HepG2 (cell line): Measurements from ENCODE around the gene ANKLE1. TPM values are rescaled to one million over a fixed set of nuclear protein-coding genes. Genes with fewer than 3 reads are reported as not detected.

Source experiments
- BORCS8-MEF2B ChIP-seq: sonication (generic); formaldehyde crosslinking; IDR thresholded peaks from 2 replicates; pipeline ENCODE4 v1.8.0; 2022; ENCODE audit warnings: mild to moderate bottlenecking, missing genetic modification reagents
- GRHL1 ChIP-seq: sonication (generic); formaldehyde crosslinking; conservative IDR thresholded peaks from 2 replicates; pipeline ENCODE4 v1.8.0; 2022; ENCODE audit warnings: missing genetic modification reagents
- HBP1 ChIP-seq: IDR thresholded peaks from 2 replicates; pipeline ENCODE4 v1.6.1; 2016; ENCODE audit warnings: low read depth, control low read depth
- IRF1 ChIP-seq: sonication (generic); formaldehyde crosslinking; IDR thresholded peaks from 2 replicates; pipeline ENCODE4 v1.4.0; 2020; ENCODE audit warnings: low read depth, mild to moderate bottlenecking, missing genetic modification reagents
- MTA3 ChIP-seq: sonication (generic); formaldehyde crosslinking; IDR thresholded peaks from 2 replicates; pipeline ENCODE4 v1.4.0; 2020; ENCODE audit warnings: missing genetic modification reagents
- PTBP1 ChIP-seq: fragments of 200-400 bp; formaldehyde crosslinking; IDR thresholded peaks from 2 replicates; pipeline ENCODE4 v1.6.1; 2018; ENCODE audit warnings: low read length, low read depth; ENCODE audit not compliant: poor library complexity, severe bottlenecking
- ZBTB7B ChIP-seq: sonication (generic); formaldehyde crosslinking; IDR thresholded peaks from 2 replicates; pipeline ENCODE4 v1.4.0; 2020; ENCODE audit warnings: missing genetic modification reagents
- ZFP37 ChIP-seq: sonication (generic); formaldehyde crosslinking; IDR thresholded peaks from 2 replicates; pipeline ENCODE4 v1.4.0; 2020; ENCODE audit warnings: missing genetic modification reagents, borderline replicate concordance
- ZFP90 ChIP-seq: sonication (generic); formaldehyde crosslinking; IDR thresholded peaks from 2 replicates; pipeline ENCODE4 v1.8.0; 2022; ENCODE audit warnings: missing genetic modification reagents, mild to moderate bottlenecking, inconsistent platforms, borderline replicate concordance
- ZNF432 ChIP-seq: sonication (generic); formaldehyde crosslinking; IDR thresholded peaks from 2 replicates; pipeline ENCODE4 v1.5.0; 2020; ENCODE audit warnings: missing genetic modification reagents, mild to moderate bottlenecking, borderline replicate concordance
- ZNF709 ChIP-seq: sonication (generic); formaldehyde crosslinking; IDR thresholded peaks from 2 replicates; pipeline ENCODE4 v1.5.0; 2020; ENCODE audit warnings: mild to moderate bottlenecking, missing genetic modification reagents
- polyA plus RNA-seq, 8 experiments: library from polyadenylated mRNA; depleted of rRNA in 3 of 8; stranded (reverse) in 7 of 8; unstranded in 1 of 8; fragments of >200 nt; fragmentation: Illumina TruSeq in 4 of 8; extraction: Trizol in 4 of 8; gene quantifications; 2 replicates each; pipeline versions ENCODE4 v1.2.1 to v1.2.3, GENCODE V29; 2011 to 2016; ENCODE audit warnings: low read depth in 4 of 8, missing spikeins in 1 of 8, mixed read lengths in 1 of 8; ENCODE audit not compliant: insufficient read depth in 1 of 8
- total RNA-seq, 5 experiments: library from RNA; depleted of rRNA; stranded (reverse); fragments of >200 nt; fragmentation: Illumina TruSeq; extraction: Trizol; gene quantifications; 2 replicates each; pipeline ENCODE4 v1.2.3, GENCODE V29; 2016; ENCODE audit warnings: low read depth in 1 of 5
- TF ChIP-seq, protein P1 (sequence below): sonication (generic); formaldehyde crosslinking; IDR thresholded peaks from 2 replicates; pipeline ENCODE4 v1.4.0; 2020; ENCODE audit warnings: missing genetic modification reagents, borderline replicate concordance
- TF ChIP-seq, protein P2 (sequence below): sonication (generic); formaldehyde crosslinking; IDR thresholded peaks from 2 replicates; pipeline ENCODE4 v1.4.0; 2020; ENCODE audit warnings: missing genetic modification reagents, borderline replicate concordance

ANKLE1 gene
- total and polyA plus RNA-seq, 2 of the 13 experiments (the other 11 are each of a cell fraction or from before 2014, with no cell fraction given): 0.69 to 1.5 TPM

GRCh38 chr19:17327654-17328516, 46.2 kb downstream of the ANKLE1 start (continued):
- TF ChIP-seq, protein P1, sequence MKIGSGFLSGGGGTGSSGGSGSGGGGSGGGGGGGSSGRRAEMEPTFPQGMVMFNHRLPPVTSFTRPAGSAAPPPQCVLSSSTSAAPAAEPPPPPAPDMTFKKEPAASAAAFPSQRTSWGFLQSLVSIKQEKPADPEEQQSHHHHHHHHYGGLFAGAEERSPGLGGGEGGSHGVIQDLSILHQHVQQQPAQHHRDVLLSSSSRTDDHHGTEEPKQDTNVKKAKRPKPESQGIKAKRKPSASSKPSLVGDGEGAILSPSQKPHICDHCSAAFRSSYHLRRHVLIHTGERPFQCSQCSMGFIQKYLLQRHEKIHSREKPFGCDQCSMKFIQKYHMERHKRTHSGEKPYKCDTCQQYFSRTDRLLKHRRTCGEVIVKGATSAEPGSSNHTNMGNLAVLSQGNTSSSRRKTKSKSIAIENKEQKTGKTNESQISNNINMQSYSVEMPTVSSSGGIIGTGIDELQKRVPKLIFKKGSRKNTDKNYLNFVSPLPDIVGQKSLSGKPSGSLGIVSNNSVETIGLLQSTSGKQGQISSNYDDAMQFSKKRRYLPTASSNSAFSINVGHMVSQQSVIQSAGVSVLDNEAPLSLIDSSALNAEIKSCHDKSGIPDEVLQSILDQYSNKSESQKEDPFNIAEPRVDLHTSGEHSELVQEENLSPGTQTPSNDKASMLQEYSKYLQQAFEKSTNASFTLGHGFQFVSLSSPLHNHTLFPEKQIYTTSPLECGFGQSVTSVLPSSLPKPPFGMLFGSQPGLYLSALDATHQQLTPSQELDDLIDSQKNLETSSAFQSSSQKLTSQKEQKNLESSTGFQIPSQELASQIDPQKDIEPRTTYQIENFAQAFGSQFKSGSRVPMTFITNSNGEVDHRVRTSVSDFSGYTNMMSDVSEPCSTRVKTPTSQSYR (CRISPR knock-in tag): no peak
- TF ChIP-seq BORCS8-MEF2B (CRISPR knock-in tag) (no peak), PTBP1 (no peak), GRHL1 (CRISPR knock-in tag) (no peak), ZNF432 (CRISPR knock-in tag) (no peak), MTA3 (CRISPR knock-in tag) (no peak), HBP1 (no peak), ZFP90 (CRISPR knock-in tag) (no peak), IRF1 (no peak), ZBTB7B (CRISPR knock-in tag) (no peak), ZFP37 (CRISPR knock-in tag) (no peak), ZNF709 (CRISPR knock-in tag) (no peak)
- TF ChIP-seq, protein P2, sequence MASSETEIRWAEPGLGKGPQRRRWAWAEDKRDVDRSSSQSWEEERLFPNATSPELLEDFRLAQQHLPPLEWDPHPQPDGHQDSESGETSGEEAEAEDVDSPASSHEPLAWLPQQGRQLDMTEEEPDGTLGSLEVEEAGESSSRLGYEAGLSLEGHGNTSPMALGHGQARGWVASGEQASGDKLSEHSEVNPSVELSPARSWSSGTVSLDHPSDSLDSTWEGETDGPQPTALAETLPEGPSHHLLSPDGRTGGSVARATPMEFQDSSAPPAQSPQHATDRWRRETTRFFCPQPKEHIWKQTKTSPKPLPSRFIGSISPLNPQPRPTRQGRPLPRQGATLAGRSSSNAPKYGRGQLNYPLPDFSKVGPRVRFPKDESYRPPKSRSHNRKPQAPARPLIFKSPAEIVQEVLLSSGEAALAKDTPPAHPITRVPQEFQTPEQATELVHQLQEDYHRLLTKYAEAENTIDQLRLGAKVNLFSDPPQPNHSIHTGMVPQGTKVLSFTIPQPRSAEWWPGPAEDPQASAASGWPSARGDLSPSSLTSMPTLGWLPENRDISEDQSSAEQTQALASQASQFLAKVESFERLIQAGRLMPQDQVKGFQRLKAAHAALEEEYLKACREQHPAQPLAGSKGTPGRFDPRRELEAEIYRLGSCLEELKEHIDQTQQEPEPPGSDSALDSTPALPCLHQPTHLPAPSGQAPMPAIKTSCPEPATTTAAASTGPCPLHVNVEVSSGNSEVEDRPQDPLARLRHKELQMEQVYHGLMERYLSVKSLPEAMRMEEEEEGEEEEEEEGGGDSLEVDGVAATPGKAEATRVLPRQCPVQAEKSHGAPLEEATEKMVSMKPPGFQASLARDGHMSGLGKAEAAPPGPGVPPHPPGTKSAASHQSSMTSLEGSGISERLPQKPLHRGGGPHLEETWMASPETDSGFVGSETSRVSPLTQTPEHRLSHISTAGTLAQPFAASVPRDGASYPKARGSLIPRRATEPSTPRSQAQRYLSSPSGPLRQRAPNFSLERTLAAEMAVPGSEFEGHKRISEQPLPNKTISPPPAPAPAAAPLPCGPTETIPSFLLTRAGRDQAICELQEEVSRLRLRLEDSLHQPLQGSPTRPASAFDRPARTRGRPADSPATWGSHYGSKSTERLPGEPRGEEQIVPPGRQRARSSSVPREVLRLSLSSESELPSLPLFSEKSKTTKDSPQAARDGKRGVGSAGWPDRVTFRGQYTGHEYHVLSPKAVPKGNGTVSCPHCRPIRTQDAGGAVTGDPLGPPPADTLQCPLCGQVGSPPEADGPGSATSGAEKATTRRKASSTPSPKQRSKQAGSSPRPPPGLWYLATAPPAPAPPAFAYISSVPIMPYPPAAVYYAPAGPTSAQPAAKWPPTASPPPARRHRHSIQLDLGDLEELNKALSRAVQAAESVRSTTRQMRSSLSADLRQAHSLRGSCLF: no peak
